HL-60/S4 treated with retinoic acid at 250 ng/mL for 4 days and 3 days (cell line): ENCODE results near the gene MYOM1.
"Not testable (repeated sequence)": the region's sequence is repeated elsewhere in the genome, so short reads cannot be mapped to it uniquely, and the experiment has no call there.

Experiments
- in situ Hi-C: fragments of 300-500 bp; cut with MboI; formaldehyde crosslinking; loops from 2 replicates; pipeline ENCODE4 v1.7.0; 2022; ENCODE audit warnings: low sequenced_read_pairs

Gene MYOM1

DNA sequence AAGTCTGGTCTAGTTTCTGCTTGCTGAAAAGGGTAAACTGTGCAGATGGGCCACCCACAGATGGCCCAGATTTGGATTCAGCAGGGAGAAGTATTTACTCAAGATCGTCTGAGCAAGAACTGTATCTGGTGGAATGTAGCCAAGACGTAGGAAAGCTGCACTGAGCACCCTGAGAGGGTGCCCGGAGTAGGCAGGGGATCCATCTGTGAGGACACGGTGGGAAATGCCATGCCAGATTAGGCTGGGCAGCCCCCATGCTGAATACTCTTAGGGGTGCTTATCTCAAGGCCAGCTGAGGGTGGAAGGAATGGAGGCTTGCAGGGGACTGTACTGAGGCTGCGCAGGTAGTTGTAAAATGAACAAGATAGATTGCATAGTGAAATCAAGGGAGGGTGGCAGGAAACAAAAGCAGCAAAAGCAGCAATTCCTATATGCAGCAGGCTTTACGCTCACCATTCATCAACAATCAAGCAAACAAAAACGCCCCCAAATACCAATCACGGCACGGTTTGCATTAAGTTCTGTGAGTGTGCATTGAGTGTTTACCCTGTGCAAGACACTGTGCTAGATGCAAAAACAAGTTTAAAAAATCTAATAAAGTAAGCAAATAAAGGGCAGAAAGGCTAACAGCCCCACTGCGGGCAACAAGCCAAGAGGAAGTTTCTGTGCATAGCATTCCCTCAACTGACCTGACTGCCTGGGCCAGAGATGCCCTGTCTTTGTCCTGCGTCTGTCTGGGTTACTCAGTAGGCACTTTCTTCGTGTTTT is 174.7 kb downstream of the MYOM1 start:
- in situ Hi-C loops, result no loop called here

DNA sequence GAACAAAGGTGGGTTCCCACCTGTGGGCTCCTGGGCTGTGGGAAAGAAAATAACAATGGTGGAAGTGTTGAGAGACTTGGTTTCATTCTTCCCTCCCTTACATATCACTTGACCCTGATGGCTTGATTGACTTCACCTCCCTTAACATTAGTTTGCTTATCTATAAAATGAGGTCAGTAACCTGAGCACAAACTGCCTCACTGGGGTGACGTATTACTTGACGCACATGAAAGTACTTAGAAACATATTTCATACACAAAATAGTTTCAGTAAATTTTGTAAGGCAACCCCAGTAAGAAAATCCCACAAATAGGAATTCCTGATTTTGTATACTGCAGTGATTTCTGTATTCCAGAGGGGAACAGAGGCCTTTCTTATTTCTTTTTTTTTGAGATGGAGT is 177.4 kb downstream of the MYOM1 start:
- in situ Hi-C loops, result no loop called here

DNA sequence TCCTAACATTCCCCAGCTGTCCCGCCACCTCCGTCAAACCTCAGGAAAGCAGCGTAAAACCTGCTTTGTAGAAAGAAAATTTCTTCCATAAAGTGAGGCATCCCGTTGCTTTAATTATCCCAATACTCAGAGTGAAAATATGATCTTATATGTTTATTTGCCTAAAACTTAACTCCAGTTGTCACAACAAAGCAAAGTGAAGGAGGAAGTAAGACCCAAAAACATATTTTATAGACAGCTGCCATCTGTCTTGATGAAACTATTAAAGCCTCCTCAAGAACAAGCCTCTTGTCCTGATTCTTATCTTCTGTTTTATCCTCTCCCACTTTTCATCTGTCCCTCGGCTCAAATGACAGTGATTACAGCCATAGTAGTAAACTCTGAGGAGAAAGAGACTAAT is 177.9 kb downstream of the MYOM1 start:
- in situ Hi-C loops, result no loop called here

DNA sequence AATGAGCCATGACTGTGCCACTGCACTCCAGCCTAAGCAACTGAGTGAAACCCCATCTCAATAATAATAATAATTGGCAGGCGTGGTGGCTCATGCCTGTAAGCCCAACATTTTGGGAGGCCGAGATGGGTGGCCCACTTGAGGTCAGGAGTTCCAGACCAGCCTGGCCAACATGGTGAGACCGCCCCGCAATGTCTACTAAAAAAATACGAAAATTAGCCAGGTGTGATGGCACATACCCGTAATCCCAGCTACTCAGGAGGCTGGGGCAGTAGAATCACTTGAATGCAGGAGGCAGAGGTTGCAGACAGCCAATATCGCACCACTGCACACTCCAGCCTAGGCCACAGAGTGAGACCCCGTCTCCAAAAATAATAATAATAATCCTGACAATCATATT is 178.9 kb downstream of the MYOM1 start:
- in situ Hi-C loops, result no loop called here

DNA sequence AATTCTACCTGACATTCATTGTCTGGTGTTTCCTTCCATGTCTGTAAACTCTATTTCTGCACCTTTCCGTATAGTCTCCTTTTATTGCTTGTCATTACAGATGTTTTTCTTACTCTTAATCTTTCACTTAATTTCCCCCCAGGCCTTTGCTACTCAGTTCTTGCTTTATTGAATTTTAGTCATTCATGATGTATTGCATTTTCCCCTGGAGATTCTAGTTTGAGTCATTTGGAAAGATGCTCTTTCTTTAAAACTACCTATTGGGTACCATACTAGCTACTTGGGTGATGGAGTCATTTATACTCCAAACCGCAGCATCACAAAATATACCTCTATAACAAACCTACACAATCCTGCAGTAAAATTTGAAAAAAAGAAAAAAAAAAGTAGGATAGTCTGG is 179.6 kb downstream of the MYOM1 start:
- in situ Hi-C loops, result no loop called here

DNA sequence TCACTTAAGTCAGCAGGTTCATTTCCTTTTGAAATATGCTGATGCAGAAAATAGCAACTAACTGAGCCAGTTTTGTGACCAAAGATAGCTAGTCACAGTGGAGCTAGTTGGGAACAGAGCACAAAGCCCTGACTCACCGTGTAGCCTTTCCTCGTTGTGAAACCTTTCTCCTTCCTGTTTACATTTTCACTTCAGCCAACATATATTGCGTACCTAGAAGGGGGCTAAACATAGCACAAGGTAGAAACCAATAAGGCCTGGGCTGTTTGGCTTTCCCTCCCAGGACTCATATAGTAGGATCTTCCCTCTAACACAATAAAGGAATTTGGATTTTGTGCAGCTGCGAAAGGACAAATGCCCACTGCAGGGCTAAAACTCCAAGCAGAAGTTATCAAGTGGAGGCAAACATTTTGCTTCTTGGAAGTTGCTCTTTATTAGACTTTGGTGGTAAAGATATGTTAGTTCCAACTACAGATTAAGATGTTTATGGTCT is 182.3 kb downstream of the MYOM1 start:
- in situ Hi-C loops, result no loop called here

DNA sequence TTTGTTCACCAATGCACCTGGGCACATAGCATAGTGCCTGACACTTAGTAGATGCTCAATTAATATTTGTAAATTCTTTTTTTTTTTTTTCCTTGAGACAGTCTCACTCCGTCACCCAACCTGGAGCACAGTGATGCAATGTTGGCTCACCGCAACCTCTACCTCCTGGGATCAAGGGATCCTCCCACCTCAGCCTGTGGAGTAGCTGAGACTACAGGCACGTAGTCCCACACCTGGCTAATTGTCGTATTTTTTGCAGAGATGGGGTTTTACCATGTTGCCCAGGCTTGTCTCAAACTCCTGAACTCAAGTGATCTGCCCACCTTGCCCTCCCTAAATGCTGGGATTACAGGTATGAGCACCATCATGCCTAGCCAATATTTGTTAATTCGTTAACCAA is 183.7 kb downstream of the MYOM1 start:
- in situ Hi-C loops, result no loop called here

DNA sequence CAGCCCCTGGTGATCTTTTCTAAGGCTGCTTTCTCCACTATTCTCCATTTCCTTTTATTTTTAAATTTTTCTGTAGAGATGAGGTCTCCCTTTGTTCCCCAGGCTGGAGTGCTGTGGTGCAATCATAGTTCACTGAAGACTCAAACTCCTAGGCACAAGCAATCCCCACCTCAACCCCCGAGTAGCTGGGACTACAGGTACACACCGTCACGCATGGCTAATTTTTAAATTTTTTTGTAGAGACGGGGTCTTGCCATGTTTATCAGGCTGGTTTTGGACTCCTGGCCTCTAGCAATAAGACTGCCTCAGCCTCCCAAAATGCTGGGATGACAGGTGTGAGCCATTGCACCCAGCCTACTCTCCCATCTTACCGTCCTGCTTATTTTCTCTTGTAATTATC is 184.1 kb downstream of the MYOM1 start:
- in situ Hi-C loops, result no loop called here

DNA sequence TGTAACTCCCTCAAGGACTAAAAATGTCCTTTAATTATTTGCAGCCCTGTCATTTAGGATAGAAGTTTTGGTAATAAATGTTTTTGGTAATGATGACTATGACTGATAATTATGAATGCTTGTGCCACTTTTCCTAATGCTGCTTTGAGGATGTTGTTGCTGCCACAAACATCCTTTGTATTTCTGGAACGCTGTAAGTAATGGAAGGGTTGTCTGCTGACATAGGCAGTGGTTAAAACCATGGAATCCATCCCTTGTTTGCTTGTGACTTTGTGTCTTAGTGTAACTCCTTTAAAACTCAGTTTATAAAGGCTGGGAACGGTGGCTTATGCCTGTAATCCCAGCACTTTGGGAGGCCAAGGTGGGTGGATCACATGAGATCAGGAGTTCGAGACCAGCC is 187.0 kb downstream of the MYOM1 start:
- in situ Hi-C loops, result no loop called here

DNA sequence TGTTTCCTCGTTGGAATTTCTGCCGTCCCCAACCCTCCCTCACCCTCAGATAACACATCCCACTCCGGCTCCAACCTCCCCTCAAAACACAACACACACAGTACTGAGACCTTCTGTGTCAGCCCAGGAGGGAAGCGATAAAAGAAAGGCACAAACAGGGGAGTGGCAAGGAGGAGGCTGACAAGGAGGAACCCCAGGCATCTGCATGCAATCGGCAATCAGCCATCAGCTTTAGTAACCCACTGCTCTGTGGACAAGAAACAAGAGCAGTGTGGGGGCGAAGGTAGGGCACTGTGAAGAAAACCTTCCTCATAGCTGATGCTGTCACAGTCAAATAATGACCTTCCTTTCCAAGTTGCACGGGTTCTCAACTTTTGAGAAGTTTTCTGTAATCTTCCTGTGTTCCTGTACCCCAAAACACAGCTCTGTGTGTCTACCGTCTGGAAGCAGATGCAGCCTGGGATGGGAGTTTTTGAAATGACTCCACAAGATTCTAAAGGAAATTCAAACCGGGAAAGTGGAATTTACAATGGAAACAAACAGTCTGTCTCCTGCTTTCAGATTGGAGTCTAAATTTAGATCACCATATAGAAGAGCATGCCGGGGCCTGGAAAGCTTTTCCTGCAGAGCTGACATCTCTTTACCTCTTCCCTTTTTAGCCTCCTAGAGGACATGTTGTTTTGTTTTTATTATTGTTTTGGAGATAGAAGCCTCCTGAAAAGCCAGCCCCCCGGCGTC is 190.4 kb downstream of the MYOM1 start:
- in situ Hi-C loops, result no loop called here

DNA sequence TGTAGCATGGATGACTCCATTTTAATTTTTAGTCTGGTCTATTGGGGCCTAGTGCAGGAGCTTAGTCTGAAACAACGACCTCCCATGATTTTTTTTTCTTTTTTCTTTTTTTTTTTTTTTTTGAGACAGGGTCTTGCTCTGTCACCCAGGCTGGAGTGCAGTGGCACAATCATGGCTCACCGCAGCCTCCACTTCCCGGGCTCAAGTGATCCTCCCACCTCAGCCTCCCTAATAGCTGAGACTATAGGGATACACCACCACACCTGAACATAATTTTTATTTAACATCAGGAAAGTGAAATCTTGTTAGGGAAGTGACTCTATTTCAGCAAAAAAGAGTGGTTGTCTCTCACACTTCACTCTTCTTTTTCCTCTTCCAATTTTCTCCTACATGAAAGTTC is 191.7 kb downstream of the MYOM1 start:
- in situ Hi-C loops, result not testable (repeated sequence)

DNA sequence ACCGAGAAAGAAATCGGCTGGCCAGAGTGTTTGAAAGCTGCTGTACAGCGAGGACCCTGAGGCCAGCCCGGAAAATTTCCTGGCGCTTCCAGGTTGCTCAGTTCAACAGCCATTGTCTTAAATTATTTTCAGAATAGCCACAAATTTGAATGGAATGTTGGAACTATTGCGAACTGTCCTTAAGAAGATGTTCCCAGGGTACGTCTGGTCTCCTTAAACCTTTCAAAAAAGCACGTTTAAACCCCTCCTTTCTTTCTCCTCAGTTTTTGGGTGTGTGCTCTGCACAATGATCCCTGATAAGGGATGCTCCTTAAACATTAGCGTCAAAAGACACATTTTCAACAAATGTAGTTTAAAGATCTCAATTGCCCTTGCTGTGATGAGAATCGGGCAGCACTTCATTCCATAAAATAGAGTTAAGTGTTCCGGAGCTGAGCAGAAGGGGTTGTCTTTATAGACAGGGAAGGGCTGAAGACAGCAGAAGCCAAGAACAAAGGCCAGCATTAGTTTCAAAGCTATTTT is 192.3 kb downstream of the MYOM1 start:
- in situ Hi-C loops, result no loop called here

DNA sequence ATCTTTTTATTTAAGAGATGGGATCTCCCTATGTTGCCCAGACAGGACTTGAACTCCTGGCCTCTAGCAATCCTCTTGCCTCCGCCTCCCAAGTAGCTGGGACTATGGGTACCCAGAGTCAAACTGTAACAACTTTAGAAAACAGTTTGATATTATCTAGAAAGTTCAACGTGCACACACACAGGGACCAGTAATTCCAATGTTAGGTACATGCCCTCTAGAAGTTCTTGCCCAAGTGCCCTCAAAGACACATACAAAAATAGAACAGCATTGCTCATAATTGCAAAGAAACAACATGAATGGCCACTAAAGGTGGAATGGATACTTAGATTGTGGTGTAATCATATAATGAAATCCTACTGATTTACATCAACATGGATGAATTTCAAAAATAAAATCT is 194.2 kb downstream of the MYOM1 start:
- in situ Hi-C loops, result no loop called here

DNA sequence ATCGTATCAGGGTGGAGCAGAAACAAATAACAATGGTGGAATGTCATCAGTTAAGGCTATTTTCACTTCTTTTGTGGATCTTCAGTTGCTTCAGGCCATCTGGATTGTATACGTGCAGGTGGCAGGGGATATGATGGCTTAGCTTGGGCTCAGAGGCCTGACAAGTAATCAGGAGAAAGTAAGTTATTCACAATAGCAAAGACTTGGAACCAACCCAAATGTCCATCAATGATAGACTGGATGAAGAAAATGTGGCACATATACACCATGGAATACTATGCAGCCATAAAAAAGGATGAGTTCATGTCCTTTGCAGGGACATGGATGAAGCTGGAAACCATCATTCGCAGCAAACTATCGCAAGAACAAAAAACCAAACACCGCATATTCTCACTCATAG is 196.2 kb downstream of the MYOM1 start:
- in situ Hi-C loops, result not testable (repeated sequence)
